Measurements from ENCODE around the gene APCDD1. TPM values are rescaled to one million over a fixed set of nuclear protein-coding genes. Genes with fewer than 3 reads are reported as not detected.
"Not testable (repeated sequence)": the region's sequence is repeated elsewhere in the genome, so short reads cannot be mapped to it uniquely, and the experiment has no call there.

APCDD1 gene
- total RNA-seq, 1 donor from 2014 or later, result 1.9 TPM

DNA sequence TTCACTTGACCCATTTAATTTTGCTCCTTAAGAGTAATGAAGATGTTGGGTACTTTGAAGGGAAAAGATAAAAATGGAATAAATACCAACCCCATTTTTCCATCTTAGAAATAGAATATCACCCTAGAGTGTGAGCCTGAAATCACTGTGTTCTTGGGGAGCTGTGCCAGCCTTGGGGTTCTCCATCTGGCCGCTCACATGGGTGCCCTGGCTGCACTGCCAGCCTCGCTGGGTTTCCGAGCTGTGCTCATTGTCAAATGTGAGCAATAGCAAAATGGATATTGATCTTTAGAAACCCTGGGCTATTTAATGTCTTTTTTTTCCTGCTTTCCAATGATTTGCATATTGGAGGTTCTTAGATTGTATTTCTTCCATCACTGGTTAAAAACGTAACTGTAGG lies 9.3 kb downstream of the APCDD1 start:
- Mint-ChIP-seq H3K27ac (no peak overlapping the region), H3K4me1 (peaks cover 49% of the 10 kb centered on the region), H3K36me3 (peaks cover 75% of the 10 kb centered on the region), H3K9me3 (peaks cover 41% of the 10 kb centered on the region), H3K4me3 (no peak overlapping the region), H3K27me3 (ENCODE audit: insufficient read depth, low read depth) (peaks cover 5% of the 10 kb centered on the region)
- Histone ChIP-seq H3K36me3 (no peaks in the 10 kb centered on the region), H3K9me3 (ENCODE audit: low read depth) (no peaks in the 10 kb centered on the region), H3K4me3 (no peak overlapping the region), H3K27me3 (peaks cover 3% of the 10 kb centered on the region), H3K9ac (no peak overlapping the region), H3K4me1 (no peaks in the 10 kb centered on the region), H3K79me2 (ENCODE audit: low read depth) (no peaks in the 10 kb centered on the region), H2AFZ (replicated peaks) (no peak overlapping the region), H4K20me1 (ENCODE audit: low read depth) (no peaks in the 10 kb centered on the region), H3F3A (ENCODE audit: low read depth) (no peaks in the 10 kb centered on the region), H3K4me2 (no peak overlapping the region), H3K27ac (no peak overlapping the region)
- no peak for DNase-seq (ENCODE audit: low spot score)
- no peak for TF ChIP-seq EZH2 (IDR thresholded peaks at IDR 0.05)
- TF ChIP-seq, protein P1, sequence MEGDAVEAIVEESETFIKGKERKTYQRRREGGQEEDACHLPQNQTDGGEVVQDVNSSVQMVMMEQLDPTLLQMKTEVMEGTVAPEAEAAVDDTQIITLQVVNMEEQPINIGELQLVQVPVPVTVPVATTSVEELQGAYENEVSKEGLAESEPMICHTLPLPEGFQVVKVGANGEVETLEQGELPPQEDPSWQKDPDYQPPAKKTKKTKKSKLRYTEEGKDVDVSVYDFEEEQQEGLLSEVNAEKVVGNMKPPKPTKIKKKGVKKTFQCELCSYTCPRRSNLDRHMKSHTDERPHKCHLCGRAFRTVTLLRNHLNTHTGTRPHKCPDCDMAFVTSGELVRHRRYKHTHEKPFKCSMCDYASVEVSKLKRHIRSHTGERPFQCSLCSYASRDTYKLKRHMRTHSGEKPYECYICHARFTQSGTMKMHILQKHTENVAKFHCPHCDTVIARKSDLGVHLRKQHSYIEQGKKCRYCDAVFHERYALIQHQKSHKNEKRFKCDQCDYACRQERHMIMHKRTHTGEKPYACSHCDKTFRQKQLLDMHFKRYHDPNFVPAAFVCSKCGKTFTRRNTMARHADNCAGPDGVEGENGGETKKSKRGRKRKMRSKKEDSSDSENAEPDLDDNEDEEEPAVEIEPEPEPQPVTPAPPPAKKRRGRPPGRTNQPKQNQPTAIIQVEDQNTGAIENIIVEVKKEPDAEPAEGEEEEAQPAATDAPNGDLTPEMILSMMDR (IDR thresholded peaks at IDR 0.05), result no peak
- no peak for TF ChIP-seq EZH2phosphoT487 (IDR thresholded peaks at IDR 0.05)

DNA sequence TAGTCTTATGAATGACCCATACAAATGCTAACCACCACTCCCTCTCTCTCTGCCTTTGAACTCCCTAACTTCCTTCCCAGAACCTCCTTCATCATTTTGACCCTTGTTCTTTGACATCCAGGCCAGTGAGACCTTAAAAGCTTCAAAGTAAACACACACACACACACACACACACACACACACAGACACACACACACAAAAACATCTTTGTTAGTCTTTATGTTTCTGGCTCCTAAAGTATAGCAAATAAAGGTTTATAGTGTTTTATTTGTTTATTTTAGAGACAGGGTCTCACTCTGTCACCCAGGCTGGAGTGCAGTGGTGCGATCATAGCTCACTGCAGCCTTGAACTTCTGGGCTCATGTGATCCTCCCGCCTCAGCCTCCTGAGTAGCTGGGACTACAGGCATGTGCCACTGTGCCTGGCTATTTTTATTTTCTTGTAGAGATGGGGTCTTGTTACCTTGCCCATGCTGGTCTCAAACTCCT lies 9.8 kb downstream of the APCDD1 start:
- not testable (repeated sequence) for H3K9ac ChIP-seq; H3K4me3 ChIP-seq; H4K20me1 ChIP-seq (ENCODE audit: low read depth); H3F3A ChIP-seq (ENCODE audit: low read depth); H3K4me2 ChIP-seq; H3K27me3 ChIP-seq; H3K27me3 Mint-ChIP-seq (ENCODE audit: insufficient read depth, low read depth); H3K27ac ChIP-seq; DNase-seq (ENCODE audit: low spot score); H3K36me3 ChIP-seq; H3K4me1 ChIP-seq; H2AFZ ChIP-seq (replicated peaks); H3K9me3 ChIP-seq (ENCODE audit: low read depth); H3K27ac Mint-ChIP-seq; H3K79me2 ChIP-seq (ENCODE audit: low read depth); H3K4me3 Mint-ChIP-seq
- Mint-ChIP-seq H3K36me3 (peaks cover 75% of the 10 kb centered on the region), H3K9me3 (peaks cover 36% of the 10 kb centered on the region), H3K4me1 (peaks cover 46% of the 10 kb centered on the region)

DNA sequence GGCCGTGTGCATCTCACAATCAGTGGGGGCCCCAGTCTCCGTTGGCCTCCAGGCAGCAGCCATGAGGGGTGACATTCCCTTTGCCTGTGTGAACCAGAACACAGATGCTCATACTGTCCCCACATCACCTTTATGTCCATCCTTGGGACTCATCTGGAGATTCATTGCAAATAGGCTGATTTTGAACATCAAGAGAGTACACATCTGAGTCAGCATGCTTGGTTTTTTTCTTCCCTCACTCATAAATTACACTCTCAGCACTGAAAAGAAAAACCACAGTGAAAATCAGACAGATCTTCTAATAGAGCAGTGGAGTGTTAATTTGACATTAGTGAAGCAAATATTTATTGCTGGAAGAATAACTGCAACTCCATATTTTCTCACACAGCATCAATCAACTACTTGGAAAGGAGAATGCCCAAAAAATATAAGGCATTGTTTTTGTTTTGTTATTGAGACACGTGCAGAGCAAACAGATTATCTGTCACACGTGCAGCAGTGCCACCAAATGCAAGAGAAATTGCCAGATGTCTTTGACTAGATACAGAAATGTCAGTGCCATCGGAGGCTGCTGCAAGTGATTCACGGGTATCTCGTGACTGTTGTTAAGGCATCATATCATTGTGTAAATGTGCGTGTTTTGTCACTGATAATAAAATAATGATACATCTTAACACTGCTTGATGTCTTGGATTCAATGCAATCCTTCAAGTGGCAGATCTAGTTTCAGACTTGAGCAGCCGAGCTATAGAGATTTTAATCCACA lies 10.9 kb downstream of the APCDD1 start:
- Histone ChIP-seq H3K4me1 (no peaks in the 10 kb centered on the region), H3K9me3 (ENCODE audit: low read depth) (no peaks in the 10 kb centered on the region), H3F3A (ENCODE audit: low read depth) (no peaks in the 10 kb centered on the region), H4K20me1 (ENCODE audit: low read depth) (no peaks in the 10 kb centered on the region), H3K9ac (no peak overlapping the region), H3K27ac (no peak overlapping the region), H3K36me3 (no peaks in the 10 kb centered on the region), H2AFZ (replicated peaks) (no peak overlapping the region), H3K4me2 (no peak overlapping the region), H3K79me2 (ENCODE audit: low read depth) (no peaks in the 10 kb centered on the region), H3K4me3 (no peak overlapping the region), H3K27me3 (no peaks in the 10 kb centered on the region)
- TF ChIP-seq EZH2phosphoT487 (IDR thresholded peaks at IDR 0.05), result no peak
- peaks cover 74% of the 10 kb centered on the region for H3K36me3 Mint-ChIP-seq
- no peak overlapping the region for H3K4me3 Mint-ChIP-seq
- no peak overlapping the region for H3K27ac Mint-ChIP-seq
- no peak for DNase-seq (ENCODE audit: low spot score)
- peaks cover 5% of the 10 kb centered on the region for H3K27me3 Mint-ChIP-seq (ENCODE audit: insufficient read depth, low read depth)
- H3K4me1 Mint-ChIP-seq, result peaks cover 50% of the 10 kb centered on the region
- peaks cover 25% of the 10 kb centered on the region for H3K9me3 Mint-ChIP-seq

DNA sequence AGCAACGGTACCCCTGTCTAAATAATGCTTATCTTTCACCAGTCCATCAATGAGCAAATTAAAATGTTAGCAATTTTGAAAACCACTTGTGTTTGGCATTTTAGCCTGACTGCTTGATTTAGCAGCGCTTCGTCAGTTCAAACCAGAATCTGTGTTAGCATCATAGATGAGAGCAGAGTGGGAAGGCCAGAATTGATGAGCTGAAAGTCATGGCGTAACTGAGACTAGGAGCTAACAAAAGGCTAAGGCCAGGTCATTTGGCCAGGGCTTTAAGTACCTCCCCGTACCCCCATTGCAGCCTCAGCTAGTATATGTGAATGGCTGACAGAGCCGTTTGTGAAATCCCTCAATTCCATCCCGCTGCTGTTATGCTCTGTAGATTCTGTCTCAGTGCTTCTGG lies 16.0 kb downstream of the APCDD1 start:
- Histone ChIP-seq H3K4me1 (no peaks in the 10 kb centered on the region), H3K27me3 (no peaks in the 10 kb centered on the region), H4K20me1 (ENCODE audit: low read depth) (no peaks in the 10 kb centered on the region), H3K9ac (no peak overlapping the region), H2AFZ (replicated peaks) (no peak overlapping the region), H3K27ac (no peak overlapping the region), H3K4me2 (no peak overlapping the region), H3K4me3 (no peak overlapping the region), H3K79me2 (ENCODE audit: low read depth) (no peaks in the 10 kb centered on the region), H3F3A (ENCODE audit: low read depth) (no peaks in the 10 kb centered on the region), H3K9me3 (ENCODE audit: low read depth) (no peaks in the 10 kb centered on the region), H3K36me3 (no peaks in the 10 kb centered on the region)
- no peak overlapping the region for H3K27ac Mint-ChIP-seq
- TF ChIP-seq EZH2 (IDR thresholded peaks at IDR 0.05), result no peak
- TF ChIP-seq, protein P1 (IDR thresholded peaks at IDR 0.05), result no peak
- no peak for TF ChIP-seq EZH2phosphoT487 (IDR thresholded peaks at IDR 0.05)
- no peak for DNase-seq (ENCODE audit: low spot score)
- H3K4me3 Mint-ChIP-seq, result no peak overlapping the region
- no peaks in the 10 kb centered on the region for H3K9me3 Mint-ChIP-seq
- peaks cover 73% of the 10 kb centered on the region for H3K36me3 Mint-ChIP-seq
- H3K4me1 Mint-ChIP-seq, result peaks cover 28% of the 10 kb centered on the region
- H3K27me3 Mint-ChIP-seq (ENCODE audit: insufficient read depth, low read depth), result peaks cover 3% of the 10 kb centered on the region

Data from neural progenitor cell (in vitro differentiated cells).